HepG2 (cell line): Measurements from ENCODE around the gene DHRS12. TPM values are rescaled to one million over a fixed set of nuclear protein-coding genes. Genes with fewer than 3 reads are reported as not detected.

Experiments
- ASH2L ChIP-seq: fragments of 300-600, 200-600 bp; sonication (generic); IDR thresholded peaks from 2 replicates; pipeline ENCODE4 v1.7.0; 2017; ENCODE audit warnings: low read depth, mild to moderate bottlenecking, moderate library complexity, mixed read lengths, low read length; ENCODE audit not compliant: insufficient read length
- ATF7 ChIP-seq, 2 experiments: fragments of 450-650 bp in 1 of 2; sonication (generic) in 1 of 2; formaldehyde crosslinking in 1 of 2; IDR thresholded peaks; 2 replicates each; pipeline versions ENCODE4 v1.4.0 to v1.6.1; 2016 to 2020; ENCODE audit warnings: antibody characterized with exemption in 1 of 2, mild to moderate bottlenecking in 1 of 2, missing genetic modification reagents in 1 of 2
- CBX1 ChIP-seq: IDR thresholded peaks from one replicate; pipeline ENCODE4 v1.6.1; 2016; ENCODE audit warnings: antibody characterized with exemption, low read depth
- CEBPB ChIP-seq: IDR thresholded peaks from 2 replicates; pipeline ENCODE4 v1.6.1; 2011; ENCODE audit warnings: low read depth, low read length, improper control_type of control experiment, borderline replicate concordance
- CENPT ChIP-seq: sonication (generic); formaldehyde crosslinking; IDR thresholded peaks from 2 replicates; pipeline ENCODE4 v1.8.0; 2022; ENCODE audit warnings: low read depth, mild to moderate bottlenecking, moderate library complexity, missing genetic modification reagents
- POLR2A ChIP-seq, 2 experiments: IDR thresholded peaks; 2 replicates each; pipeline ENCODE4 v1.6.1; 2011; ENCODE audit warnings: low read depth in 2 of 2, low read length in 2 of 2, mild to moderate bottlenecking in 1 of 2, moderate library complexity in 1 of 2; ENCODE audit not compliant: insufficient read depth in 1 of 2
- SALL1 ChIP-seq: sonication (generic); formaldehyde crosslinking; IDR thresholded peaks from 2 replicates; pipeline ENCODE4 v1.8.0; 2022; ENCODE audit warnings: mild to moderate bottlenecking, missing genetic modification reagents
- SPEN ChIP-seq: sonication (generic); formaldehyde crosslinking; IDR thresholded peaks from 2 replicates; pipeline ENCODE4 v1.5.1; 2020; ENCODE audit warnings: low read depth, mild to moderate bottlenecking, missing genetic modification reagents
- TAF1 ChIP-seq: sonication (generic); formaldehyde crosslinking; IDR thresholded peaks from 2 replicates; pipeline ENCODE4 v1.4.0; 2020; ENCODE audit warnings: missing genetic modification reagents
- ZBTB7B ChIP-seq: sonication (generic); formaldehyde crosslinking; IDR thresholded peaks from 2 replicates; pipeline ENCODE4 v1.4.0; 2020; ENCODE audit warnings: missing genetic modification reagents
- ZNF234 ChIP-seq: sonication (generic); formaldehyde crosslinking; conservative IDR thresholded peaks from 2 replicates; pipeline ENCODE4 v1.5.1; 2020; ENCODE audit warnings: mild to moderate bottlenecking, missing genetic modification reagents
- ZNF557 ChIP-seq: sonication (generic); formaldehyde crosslinking; IDR thresholded peaks from 2 replicates; pipeline ENCODE4 v1.4.0; 2020; ENCODE audit warnings: missing genetic modification reagents
- polyA plus RNA-seq, 8 experiments: library from polyadenylated mRNA; depleted of rRNA in 3 of 8; stranded (reverse) in 7 of 8; unstranded in 1 of 8; fragments of >200 nt; fragmentation: Illumina TruSeq in 4 of 8; extraction: Trizol in 4 of 8; gene quantifications; 2 replicates each; pipeline versions ENCODE4 v1.2.1 to v1.2.3, GENCODE V29; 2011 to 2016; ENCODE audit warnings: low read depth in 4 of 8, missing spikeins in 1 of 8, mixed read lengths in 1 of 8; ENCODE audit not compliant: insufficient read depth in 1 of 8
- total RNA-seq, 5 experiments: library from RNA; depleted of rRNA; stranded (reverse); fragments of >200 nt; fragmentation: Illumina TruSeq; extraction: Trizol; gene quantifications; 2 replicates each; pipeline ENCODE4 v1.2.3, GENCODE V29; 2016; ENCODE audit warnings: low read depth in 1 of 5
- TF ChIP-seq, protein P1 (sequence below): IDR thresholded peaks from 2 replicates; pipeline ENCODE4 v1.6.1; 2016; ENCODE audit warnings: control low read depth
- TF ChIP-seq, protein P2 (sequence below): sonication (generic); formaldehyde crosslinking; IDR thresholded peaks from 2 replicates; pipeline ENCODE4 v1.5.0; 2020; ENCODE audit warnings: missing genetic modification reagents, mild to moderate bottlenecking, borderline replicate concordance
- TF ChIP-seq, protein P3 (sequence below): fragments of 450-650 bp; IDR thresholded peaks from 2 replicates; pipeline ENCODE4 v1.6.1; 2017
- TF ChIP-seq, protein P4 (sequence below): sonication (generic); formaldehyde crosslinking; conservative IDR thresholded peaks from 2 replicates; pipeline ENCODE4 v1.4.0; 2020; ENCODE audit warnings: missing genetic modification reagents
- TF ChIP-seq, protein P5 (sequence below): sonication (generic); formaldehyde crosslinking; IDR thresholded peaks from 2 replicates; pipeline ENCODE4 v1.5.0; 2020; ENCODE audit warnings: missing genetic modification reagents
- TF ChIP-seq, protein P6 (sequence below): sonication (generic); formaldehyde crosslinking; IDR thresholded peaks from 2 replicates; pipeline ENCODE4 v1.8.0; 2022; ENCODE audit warnings: low read depth, missing genetic modification reagents

Gene DHRS12
- total and polyA plus RNA-seq, 2 of the 13 experiments (the other 11 are each of a cell fraction or from before 2014, with no cell fraction given), result 7.2 to 8.4 TPM

DNA sequence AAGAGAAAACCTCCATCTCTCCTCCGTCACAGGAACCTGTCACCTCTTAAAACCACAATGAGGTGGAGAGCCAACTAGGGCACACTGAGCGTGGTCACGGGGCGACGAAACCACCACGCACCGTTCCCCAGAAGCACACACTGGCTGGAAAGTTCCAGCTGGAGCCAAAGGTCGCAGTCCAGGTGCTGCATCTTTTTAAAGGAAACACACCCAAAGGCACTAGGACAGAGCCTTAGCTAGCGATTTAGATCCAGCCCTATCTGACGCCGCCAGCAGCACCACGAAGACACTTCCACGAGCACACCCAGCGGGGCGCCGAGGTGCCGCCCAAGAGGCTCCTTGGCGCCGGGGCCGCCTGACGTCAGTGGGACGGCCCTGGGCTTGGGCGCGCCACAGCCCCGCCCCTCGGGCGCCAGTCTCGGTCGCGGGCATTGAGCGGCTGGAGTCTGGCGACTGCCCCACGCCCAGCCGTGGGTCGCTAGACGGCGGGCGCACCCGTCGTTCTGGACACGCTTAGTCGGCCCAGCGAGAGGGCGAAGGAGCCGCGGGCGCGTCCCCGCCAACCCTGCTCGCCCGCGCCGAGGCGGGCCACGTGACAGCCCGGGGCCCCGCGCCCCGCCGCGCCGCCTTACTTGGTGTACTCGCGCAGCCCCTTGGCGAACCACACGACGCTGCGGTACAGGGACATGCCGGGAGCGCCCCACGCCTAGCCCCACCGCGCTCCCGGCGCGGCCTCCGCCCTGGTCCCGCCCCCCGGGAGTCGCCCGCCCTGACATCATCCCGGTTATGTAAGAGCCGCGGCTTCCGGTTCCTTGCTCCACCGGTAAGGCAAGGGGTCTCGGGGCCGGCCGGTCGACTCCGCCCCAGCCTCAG is at the start of gene DHRS12 (continued):
- TF ChIP-seq CENPT (CRISPR knock-in tag) (peak; percentile 84; the same call in 1 of the 2 replicates), SPEN (CRISPR knock-in tag) (peak; percentile 18), ATF7 (IDR thresholded peaks at IDR 0.05) (0 out of 2 replicates have a peak, but pooled peaks have one; percentile 6), ATF7 (CRISPR knock-in tag; IDR thresholded peaks at IDR 0.05) (peak; percentile 91), ASH2L (peak; percentile 70), CEBPB (peak; percentile 31; the same call in 1 of the 2 replicates), ZBTB7B (CRISPR knock-in tag) (0 out of 2 replicates have a peak, but pooled peaks have one; percentile 29), TAF1 (CRISPR knock-in tag) (peak; percentile 65), CBX1 (peak; percentile 17), ZNF557 (peak; percentile 38; the same call in 1 of the 2 replicates), POLR2A (IDR thresholded peaks at IDR 0.05; ENCODE audit: insufficient read depth in 1 of 2, low read depth in 2 of 2, low read length in 2 of 2) (peak; percentile 73 to 81), ZNF234 (peak; percentile 44; the same call in 1 of the 2 replicates), SALL1 (CRISPR knock-in tag) (peak; percentile 64; the same call in 1 of the 2 replicates)
- TF ChIP-seq, protein P1, sequence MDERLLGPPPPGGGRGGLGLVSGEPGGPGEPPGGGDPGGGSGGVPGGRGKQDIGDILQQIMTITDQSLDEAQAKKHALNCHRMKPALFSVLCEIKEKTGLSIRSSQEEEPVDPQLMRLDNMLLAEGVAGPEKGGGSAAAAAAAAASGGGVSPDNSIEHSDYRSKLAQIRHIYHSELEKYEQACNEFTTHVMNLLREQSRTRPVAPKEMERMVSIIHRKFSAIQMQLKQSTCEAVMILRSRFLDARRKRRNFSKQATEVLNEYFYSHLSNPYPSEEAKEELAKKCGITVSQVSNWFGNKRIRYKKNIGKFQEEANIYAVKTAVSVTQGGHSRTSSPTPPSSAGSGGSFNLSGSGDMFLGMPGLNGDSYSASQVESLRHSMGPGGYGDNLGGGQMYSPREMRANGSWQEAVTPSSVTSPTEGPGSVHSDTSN (CRISPR knock-in tag), result no peak
- TF ChIP-seq, protein P2, sequence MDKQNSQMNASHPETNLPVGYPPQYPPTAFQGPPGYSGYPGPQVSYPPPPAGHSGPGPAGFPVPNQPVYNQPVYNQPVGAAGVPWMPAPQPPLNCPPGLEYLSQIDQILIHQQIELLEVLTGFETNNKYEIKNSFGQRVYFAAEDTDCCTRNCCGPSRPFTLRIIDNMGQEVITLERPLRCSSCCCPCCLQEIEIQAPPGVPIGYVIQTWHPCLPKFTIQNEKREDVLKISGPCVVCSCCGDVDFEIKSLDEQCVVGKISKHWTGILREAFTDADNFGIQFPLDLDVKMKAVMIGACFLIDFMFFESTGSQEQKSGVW (CRISPR knock-in tag), result 0 out of 2 replicates have a peak, but pooled peaks have one; percentile 18
- TF ChIP-seq, protein P3, sequence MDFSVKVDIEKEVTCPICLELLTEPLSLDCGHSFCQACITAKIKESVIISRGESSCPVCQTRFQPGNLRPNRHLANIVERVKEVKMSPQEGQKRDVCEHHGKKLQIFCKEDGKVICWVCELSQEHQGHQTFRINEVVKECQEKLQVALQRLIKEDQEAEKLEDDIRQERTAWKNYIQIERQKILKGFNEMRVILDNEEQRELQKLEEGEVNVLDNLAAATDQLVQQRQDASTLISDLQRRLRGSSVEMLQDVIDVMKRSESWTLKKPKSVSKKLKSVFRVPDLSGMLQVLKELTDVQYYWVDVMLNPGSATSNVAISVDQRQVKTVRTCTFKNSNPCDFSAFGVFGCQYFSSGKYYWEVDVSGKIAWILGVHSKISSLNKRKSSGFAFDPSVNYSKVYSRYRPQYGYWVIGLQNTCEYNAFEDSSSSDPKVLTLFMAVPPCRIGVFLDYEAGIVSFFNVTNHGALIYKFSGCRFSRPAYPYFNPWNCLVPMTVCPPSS, result no peak
- TF ChIP-seq, protein P4, sequence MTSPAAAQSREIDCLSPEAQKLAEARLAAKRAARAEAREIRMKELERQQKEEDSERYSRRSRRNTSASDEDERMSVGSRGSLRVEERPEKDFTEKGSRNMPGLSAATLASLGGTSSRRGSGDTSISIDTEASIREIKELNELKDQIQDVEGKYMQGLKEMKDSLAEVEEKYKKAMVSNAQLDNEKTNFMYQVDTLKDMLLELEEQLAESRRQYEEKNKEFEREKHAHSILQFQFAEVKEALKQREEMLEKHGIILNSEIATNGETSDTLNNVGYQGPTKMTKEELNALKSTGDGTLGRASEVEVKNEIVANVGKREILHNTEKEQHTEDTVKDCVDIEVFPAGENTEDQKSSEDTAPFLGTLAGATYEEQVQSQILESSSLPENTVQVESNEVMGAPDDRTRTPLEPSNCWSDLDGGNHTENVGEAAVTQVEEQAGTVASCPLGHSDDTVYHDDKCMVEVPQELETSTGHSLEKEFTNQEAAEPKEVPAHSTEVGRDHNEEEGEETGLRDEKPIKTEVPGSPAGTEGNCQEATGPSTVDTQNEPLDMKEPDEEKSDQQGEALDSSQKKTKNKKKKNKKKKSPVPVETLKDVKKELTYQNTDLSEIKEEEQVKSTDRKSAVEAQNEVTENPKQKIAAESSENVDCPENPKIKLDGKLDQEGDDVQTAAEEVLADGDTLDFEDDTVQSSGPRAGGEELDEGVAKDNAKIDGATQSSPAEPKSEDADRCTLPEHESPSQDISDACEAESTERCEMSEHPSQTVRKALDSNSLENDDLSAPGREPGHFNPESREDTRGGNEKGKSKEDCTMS, result no peak
- TF ChIP-seq, protein P5, sequence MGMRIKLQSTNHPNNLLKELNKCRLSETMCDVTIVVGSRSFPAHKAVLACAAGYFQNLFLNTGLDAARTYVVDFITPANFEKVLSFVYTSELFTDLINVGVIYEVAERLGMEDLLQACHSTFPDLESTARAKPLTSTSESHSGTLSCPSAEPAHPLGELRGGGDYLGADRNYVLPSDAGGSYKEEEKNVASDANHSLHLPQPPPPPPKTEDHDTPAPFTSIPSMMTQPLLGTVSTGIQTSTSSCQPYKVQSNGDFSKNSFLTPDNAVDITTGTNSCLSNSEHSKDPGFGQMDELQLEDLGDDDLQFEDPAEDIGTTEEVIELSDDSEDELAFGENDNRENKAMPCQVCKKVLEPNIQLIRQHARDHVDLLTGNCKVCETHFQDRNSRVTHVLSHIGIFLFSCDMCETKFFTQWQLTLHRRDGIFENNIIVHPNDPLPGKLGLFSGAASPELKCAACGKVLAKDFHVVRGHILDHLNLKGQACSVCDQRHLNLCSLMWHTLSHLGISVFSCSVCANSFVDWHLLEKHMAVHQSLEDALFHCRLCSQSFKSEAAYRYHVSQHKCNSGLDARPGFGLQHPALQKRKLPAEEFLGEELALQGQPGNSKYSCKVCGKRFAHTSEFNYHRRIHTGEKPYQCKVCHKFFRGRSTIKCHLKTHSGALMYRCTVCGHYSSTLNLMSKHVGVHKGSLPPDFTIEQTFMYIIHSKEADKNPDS, result no peak
- TF ChIP-seq, protein P6, sequence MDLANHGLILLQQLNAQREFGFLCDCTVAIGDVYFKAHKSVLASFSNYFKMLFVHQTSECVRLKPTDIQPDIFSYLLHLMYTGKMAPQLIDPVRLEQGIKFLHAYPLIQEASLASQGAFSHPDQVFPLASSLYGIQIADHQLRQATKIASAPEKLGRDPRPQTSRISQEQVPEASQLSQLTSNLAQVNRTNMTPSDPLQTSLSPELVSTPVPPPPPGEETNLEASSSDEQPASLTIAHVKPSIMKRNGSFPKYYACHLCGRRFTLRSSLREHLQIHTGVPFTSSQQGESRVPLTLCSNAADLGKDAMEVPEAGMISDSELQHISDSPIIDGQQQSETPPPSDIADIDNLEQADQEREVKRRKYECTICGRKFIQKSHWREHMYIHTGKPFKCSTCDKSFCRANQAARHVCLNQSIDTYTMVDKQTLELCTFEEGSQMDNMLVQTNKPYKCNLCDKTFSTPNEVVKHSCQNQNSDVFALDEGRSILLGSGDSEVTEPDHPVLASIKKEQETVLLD (CRISPR knock-in tag), result peak; percentile 76
